SK-N-SH (cell line): ENCODE data around the gene CKB. TPM values are rescaled to one million over a fixed set of nuclear protein-coding genes. Genes with fewer than 3 reads are reported as not detected.

Experiments
- CTCF ChIA-PET: fragments of 300-600, 350-600 bp; formaldehyde crosslinking; extraction: SDS; loops from one replicate; lab custom pipeline; 2021; lab: Yijun Ruan, JAX
- POLR2A ChIA-PET: fragments of 350-600 bp; sonication (Branson Sonifier 250); formaldehyde crosslinking; extraction: SDS; loops from one replicate; lab custom pipeline; 2020; ENCODE audit warnings: antibody characterized with exemption, inconsistent platforms; lab: Yijun Ruan, JAX
- DNase-seq: peaks from one replicate; pipeline ENCODE4 v3.0.0; 2012
- H2AFZ ChIP-seq: fragments of 200-600 bp; sonication (generic); 2 replicates; pipeline ENCODE4 v1.8.1; 2016; ENCODE audit warnings: antibody characterized with exemption, mild to moderate bottlenecking, low read depth
- H3F3A ChIP-seq: fragments of 200-600 bp; sonication (generic); replicated peaks from 2 replicates; pipeline ENCODE3; 2016; ENCODE audit warnings: antibody characterized with exemption, mild to moderate bottlenecking; ENCODE audit not compliant: insufficient read depth
- H3K27ac ChIP-seq, 2 experiments: fragments of 200-500 bp in 1 of 2; fragments of 200-600 bp in 1 of 2; sonication (Bioruptor generic) in 1 of 2; sonication (generic), shearing (Covaris generic) in 1 of 2; 2 replicates each; pipeline versions ENCODE4 v1.5.1 to v1.6.1; 2014 to 2016; ENCODE audit warnings: low read depth in 2 of 2, inconsistent platforms in 1 of 2, low read length in 1 of 2, mild to moderate bottlenecking in 1 of 2, mixed read lengths in 1 of 2
- H3K27me3 ChIP-seq: fragments of 200-600 bp; sonication (generic), shearing (Covaris generic); 2 replicates; pipeline ENCODE4 v1.6.1; 2016; ENCODE audit warnings: mixed run types; ENCODE audit not compliant: insufficient read depth
- H3K36me3 ChIP-seq, 2 experiments: fragments of 200-500 bp in 1 of 2; fragments of 200-600 bp in 1 of 2; sonication (Bioruptor generic) in 1 of 2; sonication (generic) in 1 of 2; replicated peaks in 1 of 2; 2 replicates each; pipeline versions ENCODE3 to v1.5.1; 2014 to 2016; ENCODE audit warnings: low read length in 1 of 2, mild to moderate bottlenecking in 1 of 2; ENCODE audit not compliant: insufficient read depth in 2 of 2, control insufficient read depth in 1 of 2
- H3K4me1 ChIP-seq, 2 experiments: fragments of 200-500 bp in 1 of 2; fragments of 200-600 bp in 1 of 2; sonication (Bioruptor generic) in 1 of 2; sonication (generic), shearing (Covaris generic) in 1 of 2; 2 replicates each; pipeline versions ENCODE4 v1.5.1 to v1.6.1; 2014 to 2016; ENCODE audit warnings: low read depth in 1 of 2, low read length in 1 of 2, mixed run types in 1 of 2; ENCODE audit not compliant: insufficient read depth in 2 of 2, control insufficient read depth in 1 of 2
- H3K4me2 ChIP-seq: fragments of 200-600 bp; sonication (generic), shearing (Covaris generic); 2 replicates; pipeline ENCODE4 v1.6.1; 2017; ENCODE audit warnings: mixed run types
- H3K4me3 ChIP-seq, 2 experiments: fragments of 200-500 bp in 1 of 2; fragments of 200-600 bp in 1 of 2; sonication (Bioruptor generic) in 1 of 2; sonication (generic), shearing (Covaris generic) in 1 of 2; 2 replicates each; pipeline versions ENCODE4 v1.5.1 to v1.8.1; 2014 to 2016; ENCODE audit warnings: low read depth in 2 of 2, inconsistent platforms in 1 of 2, low read length in 1 of 2, mild to moderate bottlenecking in 1 of 2, mixed read lengths in 1 of 2, moderate library complexity in 1 of 2
- H3K79me2 ChIP-seq: fragments of 200-600 bp; sonication (generic); 2 replicates; pipeline ENCODE4 v1.8.1; 2017; ENCODE audit warnings: mild to moderate bottlenecking; ENCODE audit not compliant: insufficient read depth
- H3K9ac ChIP-seq: fragments of 200-600 bp; sonication (generic); 2 replicates; pipeline ENCODE4 v1.6.1; 2017; ENCODE audit warnings: mixed run types
- H3K9me2 ChIP-seq: fragments of 200-600 bp; sonication (generic); 2 replicates; pipeline ENCODE4 v1.6.1; 2017; ENCODE audit warnings: mixed run types
- H3K9me3 ChIP-seq: fragments of 200-600 bp; sonication (generic); 2 replicates; pipeline ENCODE4 v1.6.1; 2017; ENCODE audit warnings: mixed run types, mild to moderate bottlenecking, moderate library complexity
- H4K20me1 ChIP-seq: fragments of 200-600 bp; sonication (generic); 2 replicates; pipeline ENCODE4 v1.6.1; 2017; ENCODE audit warnings: mild to moderate bottlenecking, mixed run types; ENCODE audit not compliant: insufficient read depth
- CHD2 ChIP-seq: fragments of 150-350 bp; IDR thresholded peaks from 2 replicates; pipeline ENCODE4 v1.6.1; 2018; ENCODE audit warnings: low read length; ENCODE audit not compliant: partially characterized antibody
- EP300 ChIP-seq, 2 experiments: IDR thresholded peaks; 2 replicates each; pipeline versions ENCODE4 v1.4.0 to v1.6.1; 2012; ENCODE audit warnings: borderline replicate concordance in 1 of 2, low read depth in 1 of 2, low read length in 1 of 2
- FOXM1 ChIP-seq: IDR thresholded peaks from 2 replicates; pipeline ENCODE4 v1.4.0; 2012; ENCODE audit warnings: low read depth, mild to moderate bottlenecking
- JUND ChIP-seq: IDR thresholded peaks from 2 replicates; pipeline ENCODE4 v1.4.0; 2012
- MEF2A ChIP-seq: IDR thresholded peaks from 2 replicates; pipeline ENCODE4 v1.4.0; 2012; ENCODE audit warnings: low read depth, borderline replicate concordance
- POLR2AphosphoS5 ChIP-seq: IDR thresholded peaks from 2 replicates; pipeline ENCODE4 v1.6.1; 2012; ENCODE audit warnings: low read depth, low read length
- RCOR1 ChIP-seq: fragments of 150-350 bp; IDR thresholded peaks from 2 replicates; pipeline ENCODE4 v1.6.1; 2017; ENCODE audit warnings: antibody characterized with exemption, low read length
- RFX5 ChIP-seq: IDR thresholded peaks from 2 replicates; pipeline ENCODE4 v1.6.1; 2012; ENCODE audit warnings: mild to moderate bottlenecking, improper control_type of control experiment, low read length
- TEAD4 ChIP-seq: IDR thresholded peaks from 2 replicates; pipeline ENCODE4 v1.4.0; 2012; ENCODE audit warnings: mild to moderate bottlenecking, borderline replicate concordance; ENCODE audit not compliant: insufficient read depth
- WGBS: methylation state at CpG from one replicate; pipeline ENCODE4 v1.1.6; 2017; ENCODE audit warnings: low lambda C conversion rate; 5-methylcytosine and 5-hydroxymethylcytosine counted together
- polyA plus RNA-seq, 3 experiments: library from polyadenylated mRNA; depleted of rRNA; stranded (reverse); fragments of >200 nt; gene quantifications; 2 replicates each; pipeline ENCODE4 v1.2.3, GENCODE V29; 2012
- TF ChIP-seq, protein P1 (sequence below): IDR thresholded peaks from 2 replicates; pipeline ENCODE4 v1.6.1; 2012; ENCODE audit warnings: mild to moderate bottlenecking, low read depth, low read length, moderate library complexity
- TF ChIP-seq, protein P2 (sequence below): IDR thresholded peaks from 2 replicates; pipeline ENCODE4 v1.4.0; 2012; ENCODE audit warnings: low read depth
- TF ChIP-seq, protein P3 (sequence below): IDR thresholded peaks from 2 replicates; pipeline ENCODE4; 2012
- TF ChIP-seq, protein P4 (sequence below): fragments of 150-350 bp; IDR thresholded peaks from 2 replicates; pipeline ENCODE4 v1.6.1; 2017; ENCODE audit warnings: antibody characterized with exemption, low read length, low read depth, borderline replicate concordance
- TF ChIP-seq, protein P5 (sequence below): fragments of 150-350 bp; IDR thresholded peaks from 2 replicates; pipeline ENCODE4 v1.6.1; 2016; ENCODE audit warnings: mild to moderate bottlenecking, low read depth, low read length

The CKB gene
- polyA plus RNA-seq, 1 of the 3 experiments (the other 2 are of a cell fraction) = 53.0 TPM

DNA sequence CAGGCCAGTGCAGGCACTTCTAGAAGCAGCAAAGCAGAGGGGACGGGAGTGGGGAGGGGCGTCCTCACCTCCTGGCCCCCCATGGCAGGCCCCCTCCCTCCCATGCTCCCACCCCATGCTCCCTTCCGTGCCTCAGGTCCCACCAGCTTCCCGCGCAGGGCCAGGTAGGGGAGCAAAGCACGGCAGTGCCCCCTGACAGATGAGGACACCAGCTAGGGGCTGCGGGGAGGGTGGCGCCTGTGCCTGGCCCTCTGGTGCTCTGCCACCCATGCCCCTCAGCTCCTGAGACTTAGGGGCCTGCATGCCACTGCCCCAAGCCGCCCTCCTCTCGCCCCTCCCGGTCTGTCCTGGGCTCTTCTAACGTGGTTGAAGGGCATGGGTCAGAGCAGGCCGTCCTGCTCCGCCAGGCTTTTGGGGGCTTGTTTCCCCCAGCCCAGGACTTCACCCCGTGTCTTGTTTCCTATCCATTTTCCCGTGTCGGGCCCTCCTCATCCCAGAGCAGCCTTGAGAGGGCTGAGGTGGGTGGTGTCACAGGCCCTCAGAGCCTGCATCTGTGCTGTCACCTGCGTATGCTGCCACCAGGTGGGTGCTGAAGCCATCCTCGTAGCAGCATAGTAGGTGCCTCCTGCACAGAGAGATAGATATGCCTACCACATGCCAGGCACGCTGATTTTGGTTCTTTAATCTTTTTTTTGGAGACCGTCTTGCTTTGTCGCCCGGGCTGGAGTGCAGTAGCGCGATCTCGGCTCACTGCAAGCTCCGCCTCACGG lies 16.6 kb upstream of the CKB start:
- Histone ChIP-seq H3F3A (peaks cover 13% of the 10 kb centered on the region), H3K79me2 (no peaks in the 10 kb centered on the region), H3K36me3 (peaks cover 0 to 10% of the 10 kb centered on the region in 2 experiments), H4K20me1 (no peaks in the 10 kb centered on the region), H3K9me2 (no peaks in the 10 kb centered on the region), H3K27me3 (no peaks in the 10 kb centered on the region), H3K4me1 (peaks cover 16 to 40% of the 10 kb centered on the region in 2 experiments; a peak in 3 of 4 replicates), H3K9me3 (no peaks in the 10 kb centered on the region), H3K27ac (no peak overlapping the region), H3K4me2 (no peak overlapping the region), H3K4me3 (no peak overlapping the region), H2AFZ (no peak overlapping the region), H3K9ac (no peak overlapping the region)
- TF ChIP-seq POLR2AphosphoS5 (peak; percentile 39), JUND (no peak)
- TF ChIP-seq, protein P1, sequence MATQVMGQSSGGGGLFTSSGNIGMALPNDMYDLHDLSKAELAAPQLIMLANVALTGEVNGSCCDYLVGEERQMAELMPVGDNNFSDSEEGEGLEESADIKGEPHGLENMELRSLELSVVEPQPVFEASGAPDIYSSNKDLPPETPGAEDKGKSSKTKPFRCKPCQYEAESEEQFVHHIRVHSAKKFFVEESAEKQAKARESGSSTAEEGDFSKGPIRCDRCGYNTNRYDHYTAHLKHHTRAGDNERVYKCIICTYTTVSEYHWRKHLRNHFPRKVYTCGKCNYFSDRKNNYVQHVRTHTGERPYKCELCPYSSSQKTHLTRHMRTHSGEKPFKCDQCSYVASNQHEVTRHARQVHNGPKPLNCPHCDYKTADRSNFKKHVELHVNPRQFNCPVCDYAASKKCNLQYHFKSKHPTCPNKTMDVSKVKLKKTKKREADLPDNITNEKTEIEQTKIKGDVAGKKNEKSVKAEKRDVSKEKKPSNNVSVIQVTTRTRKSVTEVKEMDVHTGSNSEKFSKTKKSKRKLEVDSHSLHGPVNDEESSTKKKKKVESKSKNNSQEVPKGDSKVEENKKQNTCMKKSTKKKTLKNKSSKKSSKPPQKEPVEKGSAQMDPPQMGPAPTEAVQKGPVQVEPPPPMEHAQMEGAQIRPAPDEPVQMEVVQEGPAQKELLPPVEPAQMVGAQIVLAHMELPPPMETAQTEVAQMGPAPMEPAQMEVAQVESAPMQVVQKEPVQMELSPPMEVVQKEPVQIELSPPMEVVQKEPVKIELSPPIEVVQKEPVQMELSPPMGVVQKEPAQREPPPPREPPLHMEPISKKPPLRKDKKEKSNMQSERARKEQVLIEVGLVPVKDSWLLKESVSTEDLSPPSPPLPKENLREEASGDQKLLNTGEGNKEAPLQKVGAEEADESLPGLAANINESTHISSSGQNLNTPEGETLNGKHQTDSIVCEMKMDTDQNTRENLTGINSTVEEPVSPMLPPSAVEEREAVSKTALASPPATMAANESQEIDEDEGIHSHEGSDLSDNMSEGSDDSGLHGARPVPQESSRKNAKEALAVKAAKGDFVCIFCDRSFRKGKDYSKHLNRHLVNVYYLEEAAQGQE = no peak
- POLR2A ChIA-PET = interaction anchor here (0.8 kb wide), 1 partner anchor 17 kb away, joined by 5 read pairs; the partner anchor contains the start of gene CKB
- 95% methylated on average over 21 of the region's 28 CpGs for WGBS
- DNase-seq = no peak
- CTCF ChIA-PET = interaction anchor here (0.8 to 6.5 kb wide), 7 partner anchors 8 to 39 kb away, joined by 3 to 72 read pairs (median 3); partner anchors contain the start of genes CKB and TRMT61A

DNA sequence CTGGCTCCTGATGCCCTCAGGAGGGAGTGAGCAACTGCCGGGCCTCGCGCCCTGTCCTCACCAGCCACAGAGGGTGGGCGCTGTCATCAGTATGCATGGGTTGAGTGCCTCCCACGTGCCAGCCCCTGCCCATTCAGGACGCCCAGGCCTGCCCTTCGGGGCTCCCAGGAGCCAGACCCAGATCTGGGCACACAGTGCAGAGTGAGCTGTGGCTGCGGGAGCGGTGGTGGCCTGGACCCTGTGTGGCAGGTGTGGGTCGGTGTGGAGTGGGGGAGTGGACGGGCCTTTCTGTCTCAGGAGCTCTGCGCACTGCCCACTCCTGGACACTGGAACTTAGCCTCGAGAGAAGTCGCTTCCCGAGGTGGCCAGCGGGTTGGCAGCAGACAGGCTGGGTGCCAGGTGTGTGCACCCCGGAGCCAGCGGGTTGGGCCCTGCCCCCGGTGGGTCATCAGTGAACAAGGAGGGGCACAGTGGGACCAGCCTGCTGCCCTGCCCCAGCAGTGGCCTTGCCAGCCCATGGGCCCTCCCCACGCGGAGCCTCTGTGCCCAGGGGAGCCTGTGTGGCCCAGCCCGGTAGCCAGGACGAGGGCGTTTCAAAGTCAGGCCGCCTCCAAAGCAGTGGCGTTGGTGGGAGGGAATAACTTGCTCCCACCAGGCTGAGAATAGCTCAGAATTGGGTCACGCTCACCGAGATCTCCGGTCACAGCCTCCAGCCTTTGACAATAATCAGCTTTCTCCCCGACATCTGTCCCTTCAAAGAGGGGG lies 15.8 kb upstream of the CKB start:
- POLR2A ChIA-PET = interaction anchor here (0.8 kb wide), 1 partner anchor 16 kb away, joined by 5 read pairs; the partner anchor contains the start of gene CKB
- WGBS = 66% methylated on average over 13 of the region's 30 CpGs
- TF ChIP-seq EP300 (IDR thresholded peaks at IDR 0.05; ENCODE audit: borderline replicate concordance in 1 of 2, low read depth in 1 of 2, low read length in 1 of 2) = no peak
- TF ChIP-seq, protein P2, sequence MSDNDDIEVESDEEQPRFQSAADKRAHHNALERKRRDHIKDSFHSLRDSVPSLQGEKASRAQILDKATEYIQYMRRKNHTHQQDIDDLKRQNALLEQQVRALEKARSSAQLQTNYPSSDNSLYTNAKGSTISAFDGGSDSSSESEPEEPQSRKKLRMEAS = no peak
- TF ChIP-seq, protein P3, sequence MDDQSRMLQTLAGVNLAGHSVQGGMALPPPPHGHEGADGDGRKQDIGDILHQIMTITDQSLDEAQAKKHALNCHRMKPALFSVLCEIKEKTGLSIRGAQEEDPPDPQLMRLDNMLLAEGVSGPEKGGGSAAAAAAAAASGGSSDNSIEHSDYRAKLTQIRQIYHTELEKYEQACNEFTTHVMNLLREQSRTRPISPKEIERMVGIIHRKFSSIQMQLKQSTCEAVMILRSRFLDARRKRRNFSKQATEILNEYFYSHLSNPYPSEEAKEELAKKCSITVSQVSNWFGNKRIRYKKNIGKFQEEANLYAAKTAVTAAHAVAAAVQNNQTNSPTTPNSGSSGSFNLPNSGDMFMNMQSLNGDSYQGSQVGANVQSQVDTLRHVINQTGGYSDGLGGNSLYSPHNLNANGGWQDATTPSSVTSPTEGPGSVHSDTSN = no peak
- TF ChIP-seq, protein P4, sequence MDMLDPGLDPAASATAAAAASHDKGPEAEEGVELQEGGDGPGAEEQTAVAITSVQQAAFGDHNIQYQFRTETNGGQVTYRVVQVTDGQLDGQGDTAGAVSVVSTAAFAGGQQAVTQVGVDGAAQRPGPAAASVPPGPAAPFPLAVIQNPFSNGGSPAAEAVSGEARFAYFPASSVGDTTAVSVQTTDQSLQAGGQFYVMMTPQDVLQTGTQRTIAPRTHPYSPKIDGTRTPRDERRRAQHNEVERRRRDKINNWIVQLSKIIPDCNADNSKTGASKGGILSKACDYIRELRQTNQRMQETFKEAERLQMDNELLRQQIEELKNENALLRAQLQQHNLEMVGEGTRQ = no peak
- no peak for TF ChIP-seq RFX5
- no peak for TF ChIP-seq FOXM1
- TF ChIP-seq CHD2 = no peak
- TF ChIP-seq RCOR1 = no peak
- no peak for TF ChIP-seq TEAD4
- no peak for TF ChIP-seq MEF2A
- TF ChIP-seq, protein P5, sequence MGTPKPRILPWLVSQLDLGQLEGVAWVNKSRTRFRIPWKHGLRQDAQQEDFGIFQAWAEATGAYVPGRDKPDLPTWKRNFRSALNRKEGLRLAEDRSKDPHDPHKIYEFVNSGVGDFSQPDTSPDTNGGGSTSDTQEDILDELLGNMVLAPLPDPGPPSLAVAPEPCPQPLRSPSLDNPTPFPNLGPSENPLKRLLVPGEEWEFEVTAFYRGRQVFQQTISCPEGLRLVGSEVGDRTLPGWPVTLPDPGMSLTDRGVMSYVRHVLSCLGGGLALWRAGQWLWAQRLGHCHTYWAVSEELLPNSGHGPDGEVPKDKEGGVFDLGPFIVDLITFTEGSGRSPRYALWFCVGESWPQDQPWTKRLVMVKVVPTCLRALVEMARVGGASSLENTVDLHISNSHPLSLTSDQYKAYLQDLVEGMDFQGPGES = no peak

More for the DNA sequence above, 15.8 kb upstream of the CKB start:
- peaks cover 16 to 35% of the 10 kb centered on the region in 2 experiments; a peak in 3 of 4 replicates for H3K4me1 ChIP-seq
- H3K79me2 ChIP-seq = no peaks in the 10 kb centered on the region
- H3K27ac ChIP-seq = no peak overlapping the region
- H3K27me3 ChIP-seq = no peaks in the 10 kb centered on the region
- DNase-seq = peak; percentile 64
- no peak overlapping the region for H3K4me3 ChIP-seq
- CTCF ChIA-PET = interaction anchor here (0.8 to 6.5 kb wide), 7 partner anchors 9 to 38 kb away, joined by 3 to 72 read pairs (median 3); partner anchors contain the start of genes CKB and TRMT61A
- no peaks in the 10 kb centered on the region for H4K20me1 ChIP-seq
- H3K9ac ChIP-seq = no peak overlapping the region
- H2AFZ ChIP-seq = no peak overlapping the region
- H3K9me3 ChIP-seq = no peaks in the 10 kb centered on the region
- no peak overlapping the region for H3K4me2 ChIP-seq
- peaks cover 13% of the 10 kb centered on the region for H3F3A ChIP-seq
- H3K36me3 ChIP-seq = peaks cover 0 to 11% of the 10 kb centered on the region in 2 experiments
- H3K9me2 ChIP-seq = no peaks in the 10 kb centered on the region
